HG03432 (cell line): Measurements from ENCODE around the gene SLC23A3.

ENCODE experiments used
- ATAC-seq: cut with Tn5 transposase; IDR thresholded peaks from one replicate; pipeline ENCODE4 v1.9.1; 2021; ENCODE audit warnings: mild to moderate bottlenecking, moderate library complexity; ENCODE audit not compliant: unreplicated experiment

Gene SLC23A3

DNA sequence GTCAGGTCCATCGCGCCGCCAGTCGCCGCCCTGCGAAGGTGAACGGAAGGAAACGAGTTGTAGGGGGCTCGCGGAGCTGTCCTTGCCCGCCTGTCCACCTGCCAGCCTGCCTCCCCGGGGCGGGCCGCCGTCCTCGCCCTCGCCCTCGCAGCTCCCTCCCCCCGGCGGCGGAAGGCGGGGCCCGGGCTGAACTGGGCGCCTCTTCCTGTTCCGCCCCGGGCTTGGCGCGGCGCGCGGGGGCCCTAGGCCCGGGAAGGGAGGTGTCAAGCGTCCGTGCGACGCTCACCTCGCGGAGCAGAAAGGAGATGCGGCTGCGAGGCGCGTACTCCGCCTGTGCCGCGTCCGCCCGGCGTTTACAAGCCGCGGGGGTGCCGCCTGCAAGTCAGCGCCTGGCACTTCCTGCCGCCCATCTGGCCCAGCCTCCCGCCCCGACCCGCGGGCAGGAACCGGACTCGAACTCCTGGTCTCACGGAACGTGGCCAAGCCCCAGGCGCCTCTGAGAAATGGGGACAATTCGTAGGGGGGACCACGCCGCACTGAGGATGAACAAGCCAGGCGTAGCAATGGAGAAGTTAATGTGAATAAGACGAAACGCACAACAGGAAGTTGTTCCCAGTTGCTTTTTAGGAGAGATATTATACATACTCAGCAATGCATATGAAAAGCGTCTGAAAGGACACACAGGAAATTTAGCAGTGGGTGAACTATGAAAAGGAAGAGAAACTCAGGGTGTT is 7.2 kb upstream of the SLC23A3 start, which contains the start of gene CNPPD1:
Gene CNPPD1 (minus strand): TSS at position 108 of the 734 bp plus-strand sequence. CDS start 97 bp downstream, at position 11.
- ATAC-seq, result peak; percentile 75

DNA sequence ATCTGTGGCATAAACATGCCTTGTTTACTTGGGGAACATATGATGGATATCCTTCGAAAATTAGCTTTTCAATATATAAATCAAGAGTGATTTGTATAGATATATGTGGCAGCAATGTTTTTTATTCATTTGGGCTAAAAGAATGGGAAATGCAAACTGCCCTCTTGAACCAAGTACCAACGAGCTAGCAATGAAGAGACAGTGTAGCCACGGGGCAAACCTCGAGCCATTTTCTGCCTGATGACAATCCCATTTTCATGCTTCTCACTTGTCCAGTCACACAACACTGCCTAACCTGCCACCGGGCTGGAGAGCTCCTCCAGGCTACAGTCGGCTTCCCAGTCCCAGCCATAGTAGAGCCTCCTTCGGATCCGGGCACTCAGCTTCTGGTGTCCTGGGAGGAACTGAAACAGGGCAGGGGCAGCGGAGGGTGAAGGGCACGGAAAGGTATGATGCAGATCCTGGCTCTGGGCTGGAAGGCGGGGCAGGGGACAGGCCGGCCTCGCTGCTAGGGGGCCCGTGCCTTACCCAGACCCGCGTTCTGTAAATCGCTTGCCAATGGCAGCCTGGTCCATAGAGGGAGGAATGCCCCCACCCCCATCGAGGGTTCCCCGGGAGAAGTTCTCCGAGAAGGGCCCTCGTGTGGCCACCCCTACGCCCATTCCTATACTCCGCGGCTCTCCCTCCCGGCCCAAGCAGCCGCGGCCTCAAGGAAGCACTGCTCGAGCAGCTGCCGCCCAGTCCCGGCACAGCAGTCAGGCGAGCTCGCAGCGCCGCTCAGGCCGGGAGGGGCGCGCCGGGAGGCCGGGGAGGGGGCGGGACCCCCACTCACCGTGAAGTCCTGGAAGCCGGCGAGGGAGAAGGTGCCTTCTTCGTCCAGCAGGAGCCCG is 6.3 kb upstream of the SLC23A3 start:
- ATAC-seq, result peak; percentile 35

GRCh38 chr2:219175486-219175885 is 5.7 kb upstream of the SLC23A3 start:
- ATAC-seq, result no peak

DNA sequence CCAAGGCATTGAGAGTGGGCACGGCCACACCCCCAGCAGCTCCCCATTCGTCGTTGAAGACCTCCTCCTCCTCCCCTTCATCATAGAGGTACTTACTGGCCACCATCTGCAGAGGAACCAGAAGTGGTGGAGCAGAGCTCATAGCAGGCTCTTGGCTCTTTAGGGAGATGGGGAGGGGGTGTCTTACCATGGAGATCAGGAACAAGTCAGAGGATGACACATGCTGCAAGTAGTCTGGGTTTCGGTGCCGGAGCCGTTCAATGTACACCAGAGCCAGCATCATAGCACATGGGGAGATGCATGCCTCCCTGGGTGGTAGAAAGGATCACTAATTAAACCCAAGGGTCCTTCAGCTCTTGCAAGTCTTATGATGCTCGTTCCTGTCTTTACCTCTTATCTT is 5.0 kb upstream of the SLC23A3 start:
- no peak for ATAC-seq

GRCh38 chr2:219174146-219174545 is 4.3 kb upstream of the SLC23A3 start:
- no peak for ATAC-seq

- no peak for ATAC-seq
These were observed 3.3 kb upstream of the SLC23A3 start for GRCh38 chr2:219173176-219173575.

DNA sequence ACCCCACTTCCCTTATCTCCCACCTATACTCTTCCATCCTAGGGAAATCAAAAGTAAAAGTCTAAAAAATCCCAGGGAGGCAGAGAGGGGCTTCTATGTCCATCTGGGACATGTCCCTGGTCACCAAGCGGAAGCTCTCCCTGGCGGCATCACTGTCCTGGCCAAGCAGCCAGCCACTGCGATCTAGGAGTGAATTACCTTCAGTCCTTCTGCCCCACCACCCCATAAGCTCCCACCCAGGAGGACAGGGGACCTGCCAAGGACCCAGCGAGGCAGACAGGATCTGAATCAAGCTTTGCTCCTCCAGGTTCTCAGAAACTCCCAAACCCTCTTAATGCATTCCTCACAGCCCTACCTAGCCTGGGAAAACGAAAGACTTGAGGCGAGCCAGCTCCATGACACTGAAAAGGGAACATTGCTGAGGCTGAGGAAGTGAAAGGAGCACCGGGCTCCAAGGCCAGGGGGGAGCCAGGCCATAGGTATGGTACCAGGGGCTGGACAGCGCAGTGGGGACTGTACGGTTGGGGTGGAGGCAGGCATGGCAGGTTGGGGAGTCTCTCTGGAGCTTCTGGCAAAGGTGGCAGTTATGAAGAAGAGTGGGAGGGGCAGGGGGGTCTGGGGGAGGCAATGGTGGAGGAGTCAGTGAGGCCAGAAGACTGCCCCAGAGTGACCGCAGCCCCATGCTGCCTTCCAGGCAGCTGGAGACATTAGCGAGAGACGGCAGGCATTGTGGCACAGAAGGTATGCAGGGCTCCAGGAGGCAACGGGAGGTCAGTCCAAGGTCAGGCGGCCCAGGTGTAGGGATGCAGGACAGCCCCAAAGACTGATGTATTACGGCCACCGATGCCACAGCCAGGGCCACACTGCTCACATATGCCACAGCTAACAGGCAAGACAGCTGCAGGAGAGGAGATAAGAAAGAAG is 2.7 kb upstream of the SLC23A3 start:
- no peak for ATAC-seq

DNA sequence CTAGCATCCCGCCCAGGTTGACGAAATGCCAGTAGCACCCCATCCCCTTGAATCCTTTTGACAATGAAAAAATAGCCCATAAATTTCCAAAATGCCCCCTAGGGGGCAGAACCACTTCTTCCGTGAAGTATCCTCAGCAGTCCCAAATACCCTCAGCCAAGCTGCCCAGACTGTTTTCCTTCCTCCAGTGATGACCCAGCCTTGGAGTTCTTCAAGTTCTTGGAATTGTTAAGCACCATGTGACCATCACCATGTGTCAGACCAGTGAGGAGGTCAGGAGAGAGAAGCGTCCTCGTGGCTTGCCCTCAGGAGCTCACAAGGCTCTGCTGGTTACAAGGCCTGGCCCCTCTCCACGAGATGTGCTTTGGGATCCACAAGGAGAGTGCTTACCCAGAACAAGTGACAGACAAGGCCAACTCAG is 1.4 kb upstream of the SLC23A3 start:
- no peak for ATAC-seq

DNA sequence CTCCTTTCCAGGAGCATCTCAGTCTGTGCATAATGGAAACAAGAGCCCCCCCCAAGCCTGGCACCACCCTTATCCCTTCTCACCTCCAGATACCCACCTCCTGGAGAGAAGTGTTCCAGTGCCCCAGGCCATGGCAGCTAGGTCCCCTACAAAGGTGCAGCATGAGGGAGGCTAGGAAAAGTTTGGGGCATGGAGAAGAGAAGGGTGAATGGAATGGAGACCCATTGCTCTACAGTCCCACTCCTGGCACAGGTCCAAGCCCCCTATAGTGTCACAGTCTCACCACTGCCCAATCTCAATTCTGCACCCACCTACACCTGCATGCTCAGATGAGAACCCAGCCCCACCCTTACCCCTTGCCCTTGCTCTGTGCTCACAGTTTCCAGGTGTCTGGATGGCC is 897 bp downstream of the SLC23A3 start:
- no peak for ATAC-seq

GRCh38 chr2:219168526-219168925 is 1.3 kb downstream of the SLC23A3 start:
- ATAC-seq, result no peak

DNA sequence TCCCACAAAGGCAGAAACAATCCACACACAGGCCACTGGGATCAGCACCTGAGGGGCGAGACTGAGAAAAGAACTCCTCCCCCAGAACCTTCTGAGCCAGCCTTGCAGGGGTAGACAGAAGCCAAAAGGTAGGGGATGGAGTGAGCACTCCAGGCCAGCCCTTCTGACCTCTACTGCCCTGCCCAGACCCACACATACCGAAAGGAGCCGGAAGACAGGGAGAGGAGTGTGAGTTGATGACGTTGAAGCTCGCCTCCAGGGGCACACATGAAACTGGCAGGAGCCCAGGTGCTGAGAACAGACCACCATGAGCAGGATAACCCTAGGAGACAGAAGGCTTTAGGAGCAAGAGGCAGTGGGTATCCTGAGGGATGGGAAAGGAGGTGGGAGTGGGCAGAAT is 1.8 kb downstream of the SLC23A3 start:
- ATAC-seq, result no peak

- ATAC-seq, result no peak
These were observed 4.5 kb downstream of the SLC23A3 start for GRCh38 chr2:219165058-219165911.

GRCh38 chr2:219163156-219163555 is 6.7 kb downstream of the SLC23A3 start:
- ATAC-seq, result no peak

GRCh38 chr2:219161097-219161496 is 8.7 kb downstream of the SLC23A3 start:
- no peak for ATAC-seq

- peak; percentile 90 for ATAC-seq
These were observed 9.4 kb downstream of the SLC23A3 start, which contains the start of gene NHEJ1 for GRCh38 chr2:219160186-219161017. NHEJ1 (minus strand) TSS chr2:219160815; CDS start chr2:219158362, 2,453 bp downstream.

- ATAC-seq, result no peak
These were observed 10.1 kb downstream of the SLC23A3 start for GRCh38 chr2:219159771-219160185.

GRCh38 chr2:219158586-219158985 is 11.2 kb downstream of the SLC23A3 start:
- no peak for ATAC-seq

DNA sequence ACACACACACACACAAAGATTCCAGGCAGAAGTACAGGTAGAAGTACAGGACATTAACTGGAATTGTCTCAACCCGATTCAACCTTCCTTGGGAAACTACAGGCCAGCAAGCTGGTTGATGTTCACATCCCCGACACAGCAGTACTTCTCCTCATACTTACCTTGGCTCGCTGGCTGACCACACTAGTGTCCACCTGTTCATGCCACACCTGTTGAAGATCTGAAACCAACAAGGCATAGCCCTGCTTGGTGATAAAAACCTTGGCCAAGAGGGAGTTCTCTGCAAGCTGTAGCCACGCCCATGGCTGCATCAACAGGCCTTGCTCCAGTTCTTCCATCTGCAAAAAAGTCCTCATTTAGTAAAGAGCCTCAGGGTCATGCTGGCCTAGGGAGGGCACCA is 11.8 kb downstream of the SLC23A3 start:
- no peak for ATAC-seq

GRCh38 chr2:219157396-219157795 is 12.4 kb downstream of the SLC23A3 start:
- no peak for ATAC-seq
